H4 (cell line): ENCODE results near the gene SPON1. TPM values are rescaled to one million over a fixed set of nuclear protein-coding genes. Genes with fewer than 3 reads are reported as not detected.
"Not testable (repeated sequence)": the region's sequence is repeated elsewhere in the genome, so short reads cannot be mapped to it uniquely, and the experiment has no call there.

Experiments
- DNase-seq: peaks from one replicate; pipeline ENCODE4 v3.0.0-alpha.2; 2015; ENCODE audit warnings: low spot score
- total RNA-seq: library from RNA; depleted of rRNA; stranded (reverse); fragments of >200 nt; shearing (Covaris generic); gene quantifications from 2 replicates; pipeline ENCODE4 v1.2.3, GENCODE V29; 2014

Gene SPON1
- total RNA-seq, 1 experiment from 2014 or later = 0.14 TPM

GRCh38 chr11:14242733-14243132, 280.2 kb downstream of the SPON1 start:
- no peak for DNase-seq

GRCh38 chr11:14244926-14245325, 282.4 kb downstream of the SPON1 start:
- DNase-seq = no peak

GRCh38 chr11:14245444-14245843, 282.9 kb downstream of the SPON1 start:
- DNase-seq = no peak

GRCh38 chr11:14248580-14248981, 286.1 kb downstream of the SPON1 start:
- no peak for DNase-seq

GRCh38 chr11:14249121-14249963, 286.8 kb downstream of the SPON1 start:
- peak; percentile 69 for DNase-seq

- DNase-seq = no peak
These were observed 289.2 kb downstream of the SPON1 start for GRCh38 chr11:14251754-14252153.

GRCh38 chr11:14252501-14252900, 290.0 kb downstream of the SPON1 start:
- not testable (repeated sequence) for DNase-seq

- no peak for DNase-seq
These were observed 290.9 kb downstream of the SPON1 start for GRCh38 chr11:14253421-14253820.

- no peak for DNase-seq
These were observed 291.3 kb downstream of the SPON1 start for GRCh38 chr11:14253840-14254239.

- no peak for DNase-seq
These were observed 292.2 kb downstream of the SPON1 start for GRCh38 chr11:14254533-14255237.

- DNase-seq = no peak
These were observed 292.7 kb downstream of the SPON1 start for GRCh38 chr11:14255238-14255534.

GRCh38 chr11:14258221-14258935, 295.9 kb downstream of the SPON1 start:
- no peak for DNase-seq

GRCh38 chr11:14259186-14259784, 296.8 kb downstream of the SPON1 start:
- DNase-seq = no peak

GRCh38 chr11:14259878-14260277, 297.4 kb downstream of the SPON1 start:
- no peak for DNase-seq

- DNase-seq = no peak
These were observed 298.5 kb downstream of the SPON1 start for GRCh38 chr11:14261066-14261465.

- DNase-seq = no peak
These were observed 299.8 kb downstream of the SPON1 start for GRCh38 chr11:14262271-14262846.

GRCh38 chr11:14264966-14265365, 302.4 kb downstream of the SPON1 start:
- DNase-seq = no peak

GRCh38 chr11:14266622-14267021, 304.1 kb downstream of the SPON1 start:
- no peak for DNase-seq

- no peak for DNase-seq
These were observed 305.5 kb downstream of the SPON1 start for GRCh38 chr11:14267861-14268635.

GRCh38 chr11:14269692-14270573, 307.4 kb downstream of the SPON1 start:
- no peak for DNase-seq
